WTC11 (cell line): Measurements from ENCODE around the gene ZSCAN21.

Experiments
- FOXK1 ChIP-seq: sonication (generic); formaldehyde crosslinking; IDR thresholded peaks from 2 replicates; pipeline ENCODE4 v1.8.0; 2022; ENCODE audit warnings: mild to moderate bottlenecking, moderate library complexity, missing genetic modification reagents
- SP1 ChIP-seq: sonication (generic); formaldehyde crosslinking; conservative IDR thresholded peaks from 2 replicates; pipeline ENCODE4 v1.8.1; 2022; ENCODE audit warnings: missing genetic modification reagents
- TP53 ChIP-seq: sonication (generic); formaldehyde crosslinking; IDR thresholded peaks from 2 replicates; pipeline ENCODE4 v1.8.1; 2023; ENCODE audit warnings: mild to moderate bottlenecking, missing genetic modification reagents
- TF ChIP-seq, protein P1 (sequence below): fragments of 200-600 bp; IDR thresholded peaks from 2 replicates; pipeline ENCODE4 v1.8.0; 2022; ENCODE audit warnings: antibody characterized with exemption

DNA sequence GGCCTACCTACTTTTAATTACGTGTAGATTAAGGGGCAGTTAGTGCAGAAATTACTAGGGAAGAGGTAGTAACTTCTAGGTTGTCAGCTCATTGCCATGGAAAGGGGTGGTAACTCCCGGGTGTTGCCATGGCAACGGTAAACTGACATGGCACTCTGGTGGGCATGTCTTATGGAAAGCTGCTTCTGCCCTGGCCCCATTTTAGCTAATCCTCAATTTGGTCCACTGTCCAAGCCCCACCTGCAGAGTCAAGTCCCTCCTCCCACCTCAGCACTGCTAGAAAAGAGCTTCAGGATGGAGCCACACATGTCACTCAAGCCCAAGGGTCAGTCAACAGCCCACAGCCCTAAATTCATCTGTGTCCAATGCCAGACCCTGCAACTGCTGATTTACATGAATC, 41.7 kb upstream of the ZSCAN21 start:
- no peak for TF ChIP-seq FOXK1 (CRISPR knock-in tag)
- TF ChIP-seq SP1 (CRISPR knock-in tag) = no peak
- TF ChIP-seq, protein P1, sequence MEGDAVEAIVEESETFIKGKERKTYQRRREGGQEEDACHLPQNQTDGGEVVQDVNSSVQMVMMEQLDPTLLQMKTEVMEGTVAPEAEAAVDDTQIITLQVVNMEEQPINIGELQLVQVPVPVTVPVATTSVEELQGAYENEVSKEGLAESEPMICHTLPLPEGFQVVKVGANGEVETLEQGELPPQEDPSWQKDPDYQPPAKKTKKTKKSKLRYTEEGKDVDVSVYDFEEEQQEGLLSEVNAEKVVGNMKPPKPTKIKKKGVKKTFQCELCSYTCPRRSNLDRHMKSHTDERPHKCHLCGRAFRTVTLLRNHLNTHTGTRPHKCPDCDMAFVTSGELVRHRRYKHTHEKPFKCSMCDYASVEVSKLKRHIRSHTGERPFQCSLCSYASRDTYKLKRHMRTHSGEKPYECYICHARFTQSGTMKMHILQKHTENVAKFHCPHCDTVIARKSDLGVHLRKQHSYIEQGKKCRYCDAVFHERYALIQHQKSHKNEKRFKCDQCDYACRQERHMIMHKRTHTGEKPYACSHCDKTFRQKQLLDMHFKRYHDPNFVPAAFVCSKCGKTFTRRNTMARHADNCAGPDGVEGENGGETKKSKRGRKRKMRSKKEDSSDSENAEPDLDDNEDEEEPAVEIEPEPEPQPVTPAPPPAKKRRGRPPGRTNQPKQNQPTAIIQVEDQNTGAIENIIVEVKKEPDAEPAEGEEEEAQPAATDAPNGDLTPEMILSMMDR = no peak
- no peak for TF ChIP-seq TP53
